Measurements from ENCODE around the gene CHODL.

Gene CHODL

DNA sequence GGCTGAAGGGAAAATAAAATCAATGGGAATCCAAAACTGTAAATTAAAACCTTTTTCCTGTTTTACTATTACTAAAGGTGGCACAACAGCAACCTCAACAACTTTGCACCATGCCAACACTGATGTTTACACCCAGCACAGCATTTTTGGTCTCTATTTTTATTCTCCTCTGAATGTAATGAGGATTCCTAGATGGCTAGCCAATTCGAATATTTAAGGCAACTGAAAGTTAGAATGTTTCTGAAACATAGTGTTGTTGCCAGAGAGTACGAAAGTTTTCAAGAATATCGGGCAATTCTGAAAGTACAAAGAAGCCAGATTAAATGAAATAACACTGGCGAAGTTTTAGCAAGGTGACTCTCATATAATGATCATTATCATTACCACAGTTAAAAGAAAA, 40.7 kb downstream of the CHODL start:
- DNase-seq (ENCODE audit: extremely low read depth in 1 of 2, low read depth in 1 of 2) = no peak

DNA sequence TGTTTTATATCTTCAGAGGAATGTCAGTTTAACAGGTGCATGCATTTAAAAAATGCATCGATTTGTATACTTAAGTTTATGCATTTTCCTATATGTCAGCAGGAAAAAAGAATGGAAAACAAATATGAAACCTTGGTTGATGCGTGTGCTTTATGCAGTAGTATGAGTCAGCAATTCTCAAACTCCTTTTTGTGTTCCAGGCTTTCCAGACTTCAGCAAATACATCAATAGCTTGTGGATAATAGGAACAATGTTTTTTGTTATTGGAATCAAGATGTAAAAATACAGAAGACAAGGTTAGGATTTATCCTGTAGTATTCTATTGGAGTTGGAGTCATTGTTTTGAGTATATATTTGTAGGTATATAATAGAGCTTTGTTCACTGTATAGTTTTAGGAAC, 45.2 kb downstream of the CHODL start:
- no peak for DNase-seq (ENCODE audit: extremely low read depth in 1 of 2, low read depth in 1 of 2)

DNA sequence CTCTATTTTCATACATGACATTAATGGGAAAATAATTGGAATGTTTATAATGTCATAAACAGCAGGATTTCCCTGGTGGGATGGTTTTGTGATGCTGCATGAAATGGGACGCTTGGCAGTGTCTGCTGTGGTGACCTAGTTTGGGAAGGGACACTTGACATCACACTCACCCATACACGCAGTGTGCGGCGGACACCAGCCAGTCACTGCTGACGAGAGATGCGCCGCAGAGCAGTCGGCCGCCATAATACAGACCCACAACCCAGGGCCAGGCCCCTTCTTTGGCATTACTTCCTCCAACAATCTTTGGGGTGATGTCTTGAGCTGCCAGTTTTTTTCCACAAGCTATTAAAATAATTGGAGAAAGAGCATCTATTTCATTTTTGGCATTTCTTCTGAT, 49.5 kb downstream of the CHODL start:
- no peak for DNase-seq (ENCODE audit: extremely low read depth in 1 of 2, low read depth in 1 of 2)

DNA sequence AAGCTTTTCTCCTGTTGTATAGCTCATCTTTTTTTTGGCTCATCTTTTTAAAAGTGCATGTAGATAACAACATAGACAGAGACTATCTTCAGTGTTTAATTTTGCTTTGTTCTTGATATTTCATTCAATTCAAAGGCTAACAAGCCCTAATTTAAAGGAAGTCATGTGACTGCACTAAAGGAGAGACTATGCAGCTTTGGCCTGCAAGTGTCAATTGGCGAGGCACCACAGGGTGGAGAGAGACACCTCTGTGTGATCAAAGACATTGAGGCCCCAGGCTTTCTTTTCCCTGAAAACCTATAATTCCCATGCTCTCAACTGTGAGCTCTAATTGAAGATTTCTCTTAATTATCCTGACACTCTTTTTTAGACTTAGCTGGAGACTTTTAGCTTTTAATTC, 53.6 kb downstream of the CHODL start:
- DNase-seq (ENCODE audit: extremely low read depth in 1 of 2, low read depth in 1 of 2) = no peak

Measured in stimulated activated CD8-positive, alpha-beta memory T cell treated with anti-CD3 and anti-CD28 coated beads, Interleukin-7, amount 100 ng/mL, for 48 hours (primary cell).